HepG2 (cell line): ENCODE results near the gene PSMB10. TPM values are rescaled to one million over a fixed set of nuclear protein-coding genes. Genes with fewer than 3 reads are reported as not detected.
A peak's percentile ranks its signal among the peaks of the same experiment; 100 is the strongest.

Source experiments
- HMGA1 ChIP-seq: sonication (generic); formaldehyde crosslinking; conservative IDR thresholded peaks from 2 replicates; pipeline ENCODE4 v1.4.0; 2020; ENCODE audit warnings: missing genetic modification reagents
- MED13 ChIP-seq: sonication (generic); formaldehyde crosslinking; IDR thresholded peaks from 2 replicates; pipeline ENCODE4 v1.5.0; 2020; ENCODE audit warnings: missing genetic modification reagents
- NR2F6 ChIP-seq, 2 experiments: IDR thresholded peaks; 2 replicates each; pipeline ENCODE4 v1.6.1; 2016; ENCODE audit warnings: antibody characterized with exemption in 1 of 2, mild to moderate bottlenecking in 1 of 2
- RFX1 ChIP-seq: fragments of 450-650 bp; IDR thresholded peaks from 2 replicates; pipeline ENCODE4 v1.6.1; 2017
- SMYD3 ChIP-seq: sonication (generic); formaldehyde crosslinking; IDR thresholded peaks from 2 replicates; pipeline ENCODE4 v1.8.1; 2023; ENCODE audit warnings: mild to moderate bottlenecking, missing genetic modification reagents
- U2AF2 ChIP-seq: fragments of 200-400 bp; formaldehyde crosslinking; IDR thresholded peaks from 2 replicates; pipeline ENCODE4 v1.6.1; 2017; ENCODE audit warnings: low read depth, mild to moderate bottlenecking, low read length
- ZHX1 ChIP-seq: sonication (generic); formaldehyde crosslinking; IDR thresholded peaks from 2 replicates; pipeline ENCODE4 v1.8.1; 2022; ENCODE audit warnings: low read depth, mild to moderate bottlenecking, missing genetic modification reagents
- ZNF33B ChIP-seq: sonication (generic); formaldehyde crosslinking; IDR thresholded peaks from 2 replicates; pipeline ENCODE4 v1.5.1; 2020; ENCODE audit warnings: mild to moderate bottlenecking, missing genetic modification reagents
- ZNF547 ChIP-seq: sonication (generic); formaldehyde crosslinking; IDR thresholded peaks from 2 replicates; pipeline ENCODE4 v1.5.1; 2020; ENCODE audit warnings: mild to moderate bottlenecking, missing genetic modification reagents
- ZNF597 ChIP-seq: sonication (generic); formaldehyde crosslinking; IDR thresholded peaks from 2 replicates; pipeline ENCODE4 v1.5.0; 2020; ENCODE audit warnings: missing genetic modification reagents
- ZNF839 ChIP-seq: sonication (generic); formaldehyde crosslinking; IDR thresholded peaks from 2 replicates; pipeline ENCODE4 v1.4.0; 2020; ENCODE audit warnings: missing genetic modification reagents, mild to moderate bottlenecking, borderline replicate concordance
- ZNF878 ChIP-seq: sonication (generic); formaldehyde crosslinking; IDR thresholded peaks from 2 replicates; pipeline ENCODE4 v1.8.1; 2023; ENCODE audit warnings: mild to moderate bottlenecking, missing genetic modification reagents, moderate library complexity
- polyA plus RNA-seq, 8 experiments: library from polyadenylated mRNA; depleted of rRNA in 3 of 8; stranded (reverse) in 7 of 8; unstranded in 1 of 8; fragments of >200 nt; fragmentation: Illumina TruSeq in 4 of 8; extraction: Trizol in 4 of 8; gene quantifications; 2 replicates each; pipeline versions ENCODE4 v1.2.1 to v1.2.3, GENCODE V29; 2011 to 2016; ENCODE audit warnings: low read depth in 4 of 8, missing spikeins in 1 of 8, mixed read lengths in 1 of 8; ENCODE audit not compliant: insufficient read depth in 1 of 8
- total RNA-seq, 5 experiments: library from RNA; depleted of rRNA; stranded (reverse); fragments of >200 nt; fragmentation: Illumina TruSeq; extraction: Trizol; gene quantifications; 2 replicates each; pipeline ENCODE4 v1.2.3, GENCODE V29; 2016; ENCODE audit warnings: low read depth in 1 of 5
- TF ChIP-seq, protein P1 (sequence below): sonication (generic); formaldehyde crosslinking; IDR thresholded peaks from 2 replicates; pipeline ENCODE4 v1.8.1; 2023; ENCODE audit warnings: missing genetic modification reagents, inconsistent platforms, borderline replicate concordance
- TF ChIP-seq, protein P2 (sequence below): sonication (generic); formaldehyde crosslinking; IDR thresholded peaks from 2 replicates; pipeline ENCODE4 v1.4.0; 2020; ENCODE audit warnings: low read depth, missing genetic modification reagents
- TF ChIP-seq, protein P3 (sequence below): fragments of 450-650 bp; IDR thresholded peaks from 2 replicates; pipeline ENCODE4 v1.6.1; 2017; ENCODE audit warnings: mild to moderate bottlenecking

Gene PSMB10
- total and polyA plus RNA-seq, 2 of the 13 experiments (the other 11 are each of a cell fraction or from before 2014, with no cell fraction given) = 12.7 to 65.9 TPM

GRCh38 chr16:67936124-67936879 is at the start of gene PSMB10 (continued):
- TF ChIP-seq ZNF597 (CRISPR knock-in tag) (no peak), MED13 (0 out of 2 replicates have a peak, but pooled peaks have one; percentile 10), SMYD3 (peak; percentile 69; the same call in 1 of the 2 replicates), ZHX1 (no peak), RFX1 (no peak), ZNF547 (0 out of 2 replicates have a peak, but pooled peaks have one; percentile 6), ZNF33B (CRISPR knock-in tag) (no peak), U2AF2 (peak; percentile 58; the same call in 1 of the 2 replicates), HMGA1 (CRISPR knock-in tag) (no peak), ZNF878 (CRISPR knock-in tag) (no peak), ZNF839 (CRISPR knock-in tag) (peak; percentile 82; the same call in 1 of the 2 replicates), NR2F6 (IDR thresholded peaks at IDR 0.05) (no peak), NR2F6 (CRISPR knock-in tag; IDR thresholded peaks at IDR 0.05) (no peak)
- TF ChIP-seq, protein P1, sequence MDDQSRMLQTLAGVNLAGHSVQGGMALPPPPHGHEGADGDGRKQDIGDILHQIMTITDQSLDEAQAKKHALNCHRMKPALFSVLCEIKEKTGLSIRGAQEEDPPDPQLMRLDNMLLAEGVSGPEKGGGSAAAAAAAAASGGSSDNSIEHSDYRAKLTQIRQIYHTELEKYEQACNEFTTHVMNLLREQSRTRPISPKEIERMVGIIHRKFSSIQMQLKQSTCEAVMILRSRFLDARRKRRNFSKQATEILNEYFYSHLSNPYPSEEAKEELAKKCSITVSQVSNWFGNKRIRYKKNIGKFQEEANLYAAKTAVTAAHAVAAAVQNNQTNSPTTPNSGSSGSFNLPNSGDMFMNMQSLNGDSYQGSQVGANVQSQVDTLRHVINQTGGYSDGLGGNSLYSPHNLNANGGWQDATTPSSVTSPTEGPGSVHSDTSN (CRISPR knock-in tag) = no peak
- TF ChIP-seq, protein P2, sequence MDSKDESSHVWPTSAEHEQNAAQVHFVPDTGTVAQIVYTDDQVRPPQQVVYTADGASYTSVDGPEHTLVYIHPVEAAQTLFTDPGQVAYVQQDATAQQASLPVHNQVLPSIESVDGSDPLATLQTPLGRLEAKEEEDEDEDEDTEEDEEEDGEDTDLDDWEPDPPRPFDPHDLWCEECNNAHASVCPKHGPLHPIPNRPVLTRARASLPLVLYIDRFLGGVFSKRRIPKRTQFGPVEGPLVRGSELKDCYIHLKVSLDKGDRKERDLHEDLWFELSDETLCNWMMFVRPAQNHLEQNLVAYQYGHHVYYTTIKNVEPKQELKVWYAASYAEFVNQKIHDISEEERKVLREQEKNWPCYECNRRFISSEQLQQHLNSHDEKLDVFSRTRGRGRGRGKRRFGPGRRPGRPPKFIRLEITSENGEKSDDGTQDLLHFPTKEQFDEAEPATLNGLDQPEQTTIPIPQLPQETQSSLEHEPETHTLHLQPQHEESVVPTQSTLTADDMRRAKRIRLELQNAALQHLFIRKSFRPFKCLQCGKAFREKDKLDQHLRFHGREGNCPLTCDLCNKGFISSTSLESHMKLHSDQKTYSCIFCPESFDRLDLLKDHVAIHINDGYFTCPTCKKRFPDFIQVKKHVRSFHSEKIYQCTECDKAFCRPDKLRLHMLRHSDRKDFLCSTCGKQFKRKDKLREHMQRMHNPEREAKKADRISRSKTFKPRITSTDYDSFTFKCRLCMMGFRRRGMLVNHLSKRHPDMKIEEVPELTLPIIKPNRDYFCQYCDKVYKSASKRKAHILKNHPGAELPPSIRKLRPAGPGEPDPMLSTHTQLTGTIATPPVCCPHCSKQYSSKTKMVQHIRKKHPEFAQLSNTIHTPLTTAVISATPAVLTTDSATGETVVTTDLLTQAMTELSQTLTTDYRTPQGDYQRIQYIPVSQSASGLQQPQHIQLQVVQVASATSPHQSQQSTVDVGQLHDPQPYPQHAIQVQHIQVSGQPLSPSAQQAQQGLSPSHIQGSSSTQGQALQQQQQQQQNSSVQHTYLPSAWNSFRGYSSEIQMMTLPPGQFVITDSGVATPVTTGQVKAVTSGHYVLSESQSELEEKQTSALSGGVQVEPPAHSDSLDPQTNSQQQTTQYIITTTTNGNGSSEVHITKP (CRISPR knock-in tag) = no peak
- TF ChIP-seq, protein P3, sequence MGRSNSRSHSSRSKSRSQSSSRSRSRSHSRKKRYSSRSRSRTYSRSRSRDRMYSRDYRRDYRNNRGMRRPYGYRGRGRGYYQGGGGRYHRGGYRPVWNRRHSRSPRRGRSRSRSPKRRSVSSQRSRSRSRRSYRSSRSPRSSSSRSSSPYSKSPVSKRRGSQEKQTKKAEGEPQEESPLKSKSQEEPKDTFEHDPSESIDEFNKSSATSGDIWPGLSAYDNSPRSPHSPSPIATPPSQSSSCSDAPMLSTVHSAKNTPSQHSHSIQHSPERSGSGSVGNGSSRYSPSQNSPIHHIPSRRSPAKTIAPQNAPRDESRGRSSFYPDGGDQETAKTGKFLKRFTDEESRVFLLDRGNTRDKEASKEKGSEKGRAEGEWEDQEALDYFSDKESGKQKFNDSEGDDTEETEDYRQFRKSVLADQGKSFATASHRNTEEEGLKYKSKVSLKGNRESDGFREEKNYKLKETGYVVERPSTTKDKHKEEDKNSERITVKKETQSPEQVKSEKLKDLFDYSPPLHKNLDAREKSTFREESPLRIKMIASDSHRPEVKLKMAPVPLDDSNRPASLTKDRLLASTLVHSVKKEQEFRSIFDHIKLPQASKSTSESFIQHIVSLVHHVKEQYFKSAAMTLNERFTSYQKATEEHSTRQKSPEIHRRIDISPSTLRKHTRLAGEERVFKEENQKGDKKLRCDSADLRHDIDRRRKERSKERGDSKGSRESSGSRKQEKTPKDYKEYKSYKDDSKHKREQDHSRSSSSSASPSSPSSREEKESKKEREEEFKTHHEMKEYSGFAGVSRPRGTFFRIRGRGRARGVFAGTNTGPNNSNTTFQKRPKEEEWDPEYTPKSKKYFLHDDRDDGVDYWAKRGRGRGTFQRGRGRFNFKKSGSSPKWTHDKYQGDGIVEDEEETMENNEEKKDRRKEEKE = no peak
